Fibroblast of lung (primary cell): ENCODE data around the gene PPOX. TPM values are rescaled to one million over a fixed set of nuclear protein-coding genes. Genes with fewer than 3 reads are reported as not detected.

Source experiments
- DNase-seq, 2 donors: peaks; one replicate each; pipeline versions ENCODE4 v3.0.0 to v3.0.0-alpha.2; 2010; ENCODE audit warnings: low read depth in 2 of 2
- H2AFZ ChIP-seq: 2 replicates; pipeline ENCODE4 v1.5.1; 2012; ENCODE audit warnings: low read length, control low read depth, inconsistent platforms
- H3K27ac ChIP-seq: 2 replicates; pipeline ENCODE4 v1.5.1; 2011; ENCODE audit warnings: low read length, control low read depth; ENCODE audit not compliant: insufficient read depth
- H3K27me3 ChIP-seq: 2 replicates; pipeline ENCODE4 v1.5.1; 2011; ENCODE audit warnings: mild to moderate bottlenecking, low read length; ENCODE audit not compliant: control insufficient read depth, insufficient read depth
- H3K36me3 ChIP-seq: 2 replicates; pipeline ENCODE4 v1.5.1; 2011; ENCODE audit warnings: low read length; ENCODE audit not compliant: control insufficient read depth, insufficient read depth
- H3K4me1 ChIP-seq: 2 replicates; pipeline ENCODE4 v1.5.1; 2011; ENCODE audit warnings: low read length; ENCODE audit not compliant: control insufficient read depth, insufficient read depth; ENCODE audit errors: extremely low read depth
- H3K4me2 ChIP-seq: 2 replicates; pipeline ENCODE4 v1.5.1; 2011; ENCODE audit warnings: low read length, control low read depth; ENCODE audit not compliant: insufficient read depth; ENCODE audit errors: extremely low read depth
- H3K4me3 ChIP-seq, 4 experiments: fragments of 200-600 bp in 1 of 4; sonication (generic) in 1 of 4; replicated peaks in 1 of 4; 2 replicates each; pipeline ENCODE4 v1.5.1; 2011 to 2016; ENCODE audit warnings: low read length in 4 of 4, low read depth in 3 of 4, mild to moderate bottlenecking in 3 of 4, control low read depth in 2 of 4, inconsistent platforms in 1 of 4, mixed read lengths in 1 of 4; ENCODE audit not compliant: insufficient read depth in 1 of 4; ENCODE audit errors: control extremely low read depth in 1 of 4
- H3K79me2 ChIP-seq: 2 replicates; pipeline ENCODE4 v1.5.1; 2012; ENCODE audit warnings: mild to moderate bottlenecking, low read length, inconsistent platforms; ENCODE audit not compliant: control insufficient read depth, insufficient read depth
- H3K9ac ChIP-seq: 2 replicates; pipeline ENCODE4 v1.5.1; 2011; ENCODE audit warnings: mild to moderate bottlenecking, low read length, control low read depth; ENCODE audit not compliant: insufficient read depth
- H3K9me3 ChIP-seq: 2 replicates; pipeline ENCODE4 v1.5.1; 2012; ENCODE audit warnings: low read depth, low read length; ENCODE audit not compliant: control insufficient read depth, insufficient read depth
- H4K20me1 ChIP-seq: 2 replicates; pipeline ENCODE4 v1.5.1; 2011; ENCODE audit warnings: low read length; ENCODE audit not compliant: control insufficient read depth, insufficient read depth; ENCODE audit errors: extremely low read depth
- EZH2 ChIP-seq: IDR thresholded peaks from 2 replicates; pipeline ENCODE4 v1.5.1; 2012; ENCODE audit warnings: low read length, control low read depth, mild to moderate bottlenecking; ENCODE audit errors: missing control alignments
- polyA plus RNA-seq, 2 donors: library from polyadenylated mRNA; depleted of rRNA in 1 of 2; stranded (reverse) in 1 of 2; unstranded in 1 of 2; fragments of >200 nt; gene quantifications; 2 replicates each; pipeline ENCODE4 v1.2.1, GENCODE V29; 2011 to 2012; ENCODE audit warnings: missing spikeins in 1 of 2
- total RNA-seq: library from RNA; depleted of rRNA; stranded (reverse); fragments of >200 nt; gene quantifications from 2 replicates; pipeline ENCODE4 v1.2.1, GENCODE V29; 2014
- TF ChIP-seq, protein P1 (sequence below), 2 donors: IDR thresholded peaks in 1 of 2; conservative IDR thresholded peaks in 1 of 2; 1 replicate in 1 of 2; 2 replicates in 1 of 2; pipeline ENCODE4 v1.5.1; 2011 to 2012; ENCODE audit warnings: low read length in 2 of 2, control low read depth in 1 of 2, inconsistent platforms in 1 of 2, low read depth in 1 of 2, mild to moderate bottlenecking in 1 of 2

PPOX gene
- total and polyA plus RNA-seq, 2 donors (not counting 1 experiment from before 2014, with no cell fraction given): 5.6 to 12.2 TPM

GRCh38 chr1:161188381-161188780 is 22.2 kb downstream of the PPOX start:
- H3K9me3 ChIP-seq: no peaks in the 10 kb centered on the region
- no peak overlapping the region for H3K27ac ChIP-seq
- no peaks in the 10 kb centered on the region for H3K27me3 ChIP-seq
- peaks cover 9% of the 10 kb centered on the region for H3K36me3 ChIP-seq
- no peak for DNase-seq
- TF ChIP-seq, protein P1, sequence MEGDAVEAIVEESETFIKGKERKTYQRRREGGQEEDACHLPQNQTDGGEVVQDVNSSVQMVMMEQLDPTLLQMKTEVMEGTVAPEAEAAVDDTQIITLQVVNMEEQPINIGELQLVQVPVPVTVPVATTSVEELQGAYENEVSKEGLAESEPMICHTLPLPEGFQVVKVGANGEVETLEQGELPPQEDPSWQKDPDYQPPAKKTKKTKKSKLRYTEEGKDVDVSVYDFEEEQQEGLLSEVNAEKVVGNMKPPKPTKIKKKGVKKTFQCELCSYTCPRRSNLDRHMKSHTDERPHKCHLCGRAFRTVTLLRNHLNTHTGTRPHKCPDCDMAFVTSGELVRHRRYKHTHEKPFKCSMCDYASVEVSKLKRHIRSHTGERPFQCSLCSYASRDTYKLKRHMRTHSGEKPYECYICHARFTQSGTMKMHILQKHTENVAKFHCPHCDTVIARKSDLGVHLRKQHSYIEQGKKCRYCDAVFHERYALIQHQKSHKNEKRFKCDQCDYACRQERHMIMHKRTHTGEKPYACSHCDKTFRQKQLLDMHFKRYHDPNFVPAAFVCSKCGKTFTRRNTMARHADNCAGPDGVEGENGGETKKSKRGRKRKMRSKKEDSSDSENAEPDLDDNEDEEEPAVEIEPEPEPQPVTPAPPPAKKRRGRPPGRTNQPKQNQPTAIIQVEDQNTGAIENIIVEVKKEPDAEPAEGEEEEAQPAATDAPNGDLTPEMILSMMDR (conservative IDR thresholded peaks at IDR 0.05 in 1 of 2, IDR thresholded peaks at IDR 0.05 in 1 of 2; ENCODE audit: low read depth in 1 of 2, low read length in 2 of 2): no peak
- TF ChIP-seq EZH2: no peak
- peaks cover 2% of the 10 kb centered on the region for H3K4me1 ChIP-seq
- H3K4me2 ChIP-seq: no peak overlapping the region
- no peaks in the 10 kb centered on the region for H4K20me1 ChIP-seq
- no peak overlapping the region for H2AFZ ChIP-seq
- H3K4me3 ChIP-seq: no peak overlapping the region
- no peaks in the 10 kb centered on the region for H3K79me2 ChIP-seq
- H3K9ac ChIP-seq: no peak overlapping the region

- Histone ChIP-seq H4K20me1 (no peaks in the 10 kb centered on the region), H3K4me1 (peaks cover 2% of the 10 kb centered on the region), H3K36me3 (peaks cover 14% of the 10 kb centered on the region), H3K4me2 (no peak overlapping the region), H3K27ac (no peak overlapping the region), H3K9ac (no peak overlapping the region), H3K79me2 (no peaks in the 10 kb centered on the region), H2AFZ (no peak overlapping the region), H3K9me3 (no peaks in the 10 kb centered on the region), H3K4me3 (no peak overlapping the region), H3K27me3 (no peaks in the 10 kb centered on the region)
- DNase-seq: no peak
- TF ChIP-seq, protein P1 (conservative IDR thresholded peaks at IDR 0.05 in 1 of 2, IDR thresholded peaks at IDR 0.05 in 1 of 2; ENCODE audit: low read depth in 1 of 2, low read length in 2 of 2): no peak
- no peak for TF ChIP-seq EZH2
Measured at GRCh38 chr1:161189036-161189435, 22.8 kb downstream of the PPOX start.

DNA sequence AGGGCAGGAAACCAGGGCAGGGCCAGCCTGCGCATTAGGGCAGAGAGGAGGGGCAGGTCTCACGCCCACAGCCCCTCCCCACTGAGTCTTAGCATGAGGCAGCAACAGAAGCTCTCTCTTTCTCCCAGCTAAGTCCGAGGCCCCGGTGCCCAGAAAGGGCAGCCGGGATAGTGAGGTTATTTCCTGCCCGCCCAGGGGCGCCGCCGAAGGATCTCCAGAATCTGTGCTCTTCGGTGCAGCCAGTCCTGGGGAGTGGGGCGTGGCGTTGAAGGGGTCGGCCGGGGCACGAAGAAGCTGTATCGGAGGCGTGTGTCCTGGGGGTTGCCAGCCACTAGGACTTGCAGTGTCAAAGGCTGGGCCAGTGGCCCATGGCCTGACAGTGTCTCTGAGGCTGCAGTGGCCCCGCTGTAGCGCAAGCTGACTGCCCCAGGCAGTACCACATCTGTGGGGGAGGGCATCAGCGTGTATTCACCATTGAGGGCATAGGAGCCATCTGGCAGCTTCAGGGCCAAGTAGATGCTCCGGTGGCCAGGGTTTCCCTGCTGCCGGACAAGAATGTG is 24.8 kb downstream of the PPOX start:
- H3K9ac ChIP-seq: no peak overlapping the region
- no peak overlapping the region for H3K4me3 ChIP-seq
- no peaks in the 10 kb centered on the region for H3K4me1 ChIP-seq
- peaks cover under 1% of the 10 kb centered on the region for H3K79me2 ChIP-seq
- H3K36me3 ChIP-seq: peaks cover 14% of the 10 kb centered on the region
- no peaks in the 10 kb centered on the region for H3K9me3 ChIP-seq
- H3K27ac ChIP-seq: no peak overlapping the region
- no peak for TF ChIP-seq EZH2
- TF ChIP-seq, protein P1 (conservative IDR thresholded peaks at IDR 0.05 in 1 of 2, IDR thresholded peaks at IDR 0.05 in 1 of 2; ENCODE audit: low read depth in 1 of 2, low read length in 2 of 2): no peak
- DNase-seq: no peak
- H4K20me1 ChIP-seq: no peaks in the 10 kb centered on the region
- no peaks in the 10 kb centered on the region for H3K27me3 ChIP-seq
- H2AFZ ChIP-seq: no peak overlapping the region
- H3K4me2 ChIP-seq: no peak overlapping the region
